Measurements from ENCODE around the gene RYR2. TPM values are rescaled to one million over a fixed set of nuclear protein-coding genes. Genes with fewer than 3 reads are reported as not detected.

RYR2 gene
- total and polyA plus RNA-seq, 9 of the 15 experiments (the other 6 are each of a cell fraction or from before 2014, with no cell fraction given) = 0.03 to 0.42 (median 0.14) TPM

DNA sequence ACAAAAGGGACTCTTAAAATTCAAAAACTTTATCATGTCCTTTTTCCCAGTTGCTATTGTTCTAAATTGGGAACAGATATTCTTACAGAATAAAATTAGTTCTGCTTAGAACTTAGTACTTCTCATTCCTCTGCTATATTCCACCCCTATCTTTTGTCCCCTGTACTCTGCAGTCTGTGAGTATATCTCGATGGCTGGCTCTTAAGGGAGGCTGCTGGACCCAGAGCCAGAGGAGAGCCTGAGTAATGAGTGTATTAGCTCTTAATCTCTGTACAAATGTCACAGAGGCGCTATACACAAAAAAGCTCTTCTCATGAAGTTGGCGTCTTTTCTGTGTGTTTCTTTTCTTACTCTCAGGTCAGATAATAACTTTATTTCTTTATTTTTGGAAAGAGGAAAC, 425.3 kb downstream of the RYR2 start:
- Histone ChIP-seq H4K20me1 (replicated peaks; ENCODE audit: control insufficient read depth, insufficient read depth, low read length) (no peaks in the 10 kb centered on the region), H3K9me1 (ENCODE audit: control insufficient read depth, insufficient read depth, low read length) (no peaks in the 10 kb centered on the region), H3K4me2 (ENCODE audit: insufficient read depth, low read length) (no peak overlapping the region), H3K27me3 (ENCODE audit: control insufficient read depth in 2 of 2, insufficient read depth in 2 of 2, low read length in 2 of 2) (no peaks in the 10 kb centered on the region), H3K27ac (ENCODE audit: extremely low read depth, low read depth, low read length) (no peak overlapping the region), H3K36me3 (ENCODE audit: control insufficient read depth, insufficient read depth, low read length) (no peaks in the 10 kb centered on the region), H3K79me2 (ENCODE audit: control insufficient read depth, insufficient read depth, low read length) (no peaks in the 10 kb centered on the region), H3K4me3 (no peak overlapping the region), H3K4me1 (replicated peaks in 1 of 2; ENCODE audit: control insufficient read depth in 2 of 2, insufficient read depth in 2 of 2, low read length in 2 of 2) (no peaks in the 10 kb centered on the region), H2AFZ (ENCODE audit: low read depth, low read length) (no peak overlapping the region), H3K9me3 (replicated peaks; ENCODE audit: control insufficient read depth, insufficient read depth, low read depth, low read length) (peaks cover 3% of the 10 kb centered on the region; the same call in 1 of the 2 replicates), H3K9ac (ENCODE audit: insufficient read depth in 1 of 2, low read depth in 2 of 2, low read length in 2 of 2) (no peak overlapping the region)
- 0% methylated on average over 3 of the region's 3 CpGs for WGBS (ENCODE audit: insufficient coverage, low coverage, missing lambda C conversion rate)
- in situ Hi-C loops (cut with MboI) (no loop called here), intact Hi-C loops (cut with micrococcal nuclease) (no loop called here)
- CTCF ChIA-PET (ENCODE audit: low intra/inter-chr PET ratio) = no interaction called here
- DNase-seq (ENCODE audit: extremely low read depth in 1 of 4, low spot score in 3 of 4) (no peak), ATAC-seq (no peak), FAIRE-seq (no peak)
- POLR2A ChIA-PET = no interaction called here
- BruUV-seq (replicated peaks) = no TSS peak
- TF ChIP-seq POLR2AphosphoS5 (IDR thresholded peaks at IDR 0.05; ENCODE audit: control insufficient read depth, insufficient read depth, low read depth, low read length) = no peak
- TF ChIP-seq, protein P1, sequence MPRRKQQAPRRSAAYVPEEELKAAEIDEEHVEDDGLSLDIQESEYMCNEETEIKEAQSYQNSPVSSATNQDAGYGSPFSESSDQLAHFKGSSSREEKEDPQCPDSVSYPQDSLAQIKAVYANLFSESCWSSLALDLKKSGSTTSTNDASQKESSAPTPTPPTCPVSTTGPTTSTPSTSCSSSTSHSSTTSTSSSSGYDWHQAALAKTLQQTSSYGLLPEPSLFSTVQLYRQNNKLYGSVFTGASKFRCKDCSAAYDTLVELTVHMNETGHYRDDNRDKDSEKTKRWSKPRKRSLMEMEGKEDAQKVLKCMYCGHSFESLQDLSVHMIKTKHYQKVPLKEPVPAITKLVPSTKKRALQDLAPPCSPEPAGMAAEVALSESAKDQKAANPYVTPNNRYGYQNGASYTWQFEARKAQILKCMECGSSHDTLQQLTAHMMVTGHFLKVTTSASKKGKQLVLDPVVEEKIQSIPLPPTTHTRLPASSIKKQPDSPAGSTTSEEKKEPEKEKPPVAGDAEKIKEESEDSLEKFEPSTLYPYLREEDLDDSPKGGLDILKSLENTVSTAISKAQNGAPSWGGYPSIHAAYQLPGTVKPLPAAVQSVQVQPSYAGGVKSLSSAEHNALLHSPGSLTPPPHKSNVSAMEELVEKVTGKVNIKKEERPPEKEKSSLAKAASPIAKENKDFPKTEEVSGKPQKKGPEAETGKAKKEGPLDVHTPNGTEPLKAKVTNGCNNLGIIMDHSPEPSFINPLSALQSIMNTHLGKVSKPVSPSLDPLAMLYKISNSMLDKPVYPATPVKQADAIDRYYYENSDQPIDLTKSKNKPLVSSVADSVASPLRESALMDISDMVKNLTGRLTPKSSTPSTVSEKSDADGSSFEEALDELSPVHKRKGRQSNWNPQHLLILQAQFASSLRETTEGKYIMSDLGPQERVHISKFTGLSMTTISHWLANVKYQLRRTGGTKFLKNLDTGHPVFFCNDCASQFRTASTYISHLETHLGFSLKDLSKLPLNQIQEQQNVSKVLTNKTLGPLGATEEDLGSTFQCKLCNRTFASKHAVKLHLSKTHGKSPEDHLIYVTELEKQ (CRISPR knock-in tag; IDR thresholded peaks at IDR 0.05) = no peak
- no peak for TF ChIP-seq NCOR1 (IDR thresholded peaks at IDR 0.05)
- no peak for TF ChIP-seq NR4A1 (CRISPR knock-in tag; IDR thresholded peaks at IDR 0.05)
- no peak for TF ChIP-seq NR4A1 (tag; IDR thresholded peaks at IDR 0.05)
- no peak for TF ChIP-seq ZNF830 (CRISPR knock-in tag; IDR thresholded peaks at IDR 0.05)
- no peak for TF ChIP-seq ZNF253 (CRISPR knock-in tag; conservative IDR thresholded peaks at IDR 0.05)
- TF ChIP-seq HNRNPH1 (optimal IDR thresholded peaks at IDR 0.05; ENCODE audit: low read depth, low read length) = no peak
- TF ChIP-seq, protein P2, sequence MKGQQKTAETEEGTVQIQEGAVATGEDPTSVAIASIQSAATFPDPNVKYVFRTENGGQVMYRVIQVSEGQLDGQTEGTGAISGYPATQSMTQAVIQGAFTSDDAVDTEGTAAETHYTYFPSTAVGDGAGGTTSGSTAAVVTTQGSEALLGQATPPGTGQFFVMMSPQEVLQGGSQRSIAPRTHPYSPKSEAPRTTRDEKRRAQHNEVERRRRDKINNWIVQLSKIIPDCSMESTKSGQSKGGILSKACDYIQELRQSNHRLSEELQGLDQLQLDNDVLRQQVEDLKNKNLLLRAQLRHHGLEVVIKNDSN (CRISPR knock-in tag; IDR thresholded peaks at IDR 0.05) = no peak
